Memory B cell (primary cell): ENCODE results near the gene TM9SF2.

Experiments used
- ATAC-seq: fragments of 150-1000 bp; cut with Tn5 transposase; 2 replicates; pipeline ENCODE4 v1.10.0; 2021; ENCODE audit warnings: low read depth, mild to moderate bottlenecking, moderate library complexity
- DNase-seq, 2 donors: peaks; one replicate each; pipeline ENCODE4 v3.0.0; 2022; ENCODE audit warnings: low spot score in 2 of 2
- H3K27ac Mint-ChIP-seq: one replicate; pipeline ENCODE4 v1.8.0; 2022; ENCODE audit warnings: mild to moderate bottlenecking, moderate library complexity, mixed read lengths
- H3K27me3 Mint-ChIP-seq: one replicate; pipeline ENCODE4 v1.8.0; 2022; ENCODE audit warnings: mixed read lengths
- H3K36me3 Mint-ChIP-seq: one replicate; pipeline ENCODE4 v1.8.0; 2022; ENCODE audit warnings: mild to moderate bottlenecking, mixed read lengths
- H3K4me1 Mint-ChIP-seq: one replicate; pipeline ENCODE4 v1.8.0; 2022; ENCODE audit warnings: mixed read lengths
- H3K4me3 Mint-ChIP-seq: one replicate; pipeline ENCODE4 v1.8.0; 2022; ENCODE audit warnings: mild to moderate bottlenecking, moderate library complexity, mixed read lengths
- H3K9me3 Mint-ChIP-seq: one replicate; pipeline ENCODE4 v1.8.0; 2022; ENCODE audit warnings: mixed read lengths

Gene TM9SF2

DNA sequence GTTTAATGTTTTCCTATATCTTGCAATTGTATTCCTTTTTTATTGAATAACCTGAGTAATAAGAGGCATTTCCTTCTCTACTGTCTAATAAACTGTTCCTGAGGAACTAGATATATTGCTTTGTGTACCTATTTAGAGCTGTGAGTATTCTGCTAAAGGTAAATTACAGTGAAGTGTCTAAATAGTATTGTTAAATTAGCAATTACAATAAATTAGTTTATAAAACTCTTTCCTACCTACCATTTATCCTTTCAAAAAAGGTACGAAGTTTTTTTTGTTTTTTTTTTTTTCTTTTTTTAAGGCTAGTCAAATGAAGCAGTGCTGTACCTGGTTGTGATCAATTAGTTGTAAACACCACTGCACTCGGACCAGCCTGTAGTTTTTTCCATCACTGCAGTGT is 34.8 kb downstream of the TM9SF2 start:
- DNase-seq = no peak
- Mint-ChIP-seq H3K4me3 (no peak overlapping the region), H3K36me3 (peaks cover 13% of the 10 kb centered on the region), H3K4me1 (peaks cover 7% of the 10 kb centered on the region), H3K9me3 (no peaks in the 10 kb centered on the region), H3K27ac (peak overlapping the region; percentile 79), H3K27me3 (no peaks in the 10 kb centered on the region)
- no peak for ATAC-seq

DNA sequence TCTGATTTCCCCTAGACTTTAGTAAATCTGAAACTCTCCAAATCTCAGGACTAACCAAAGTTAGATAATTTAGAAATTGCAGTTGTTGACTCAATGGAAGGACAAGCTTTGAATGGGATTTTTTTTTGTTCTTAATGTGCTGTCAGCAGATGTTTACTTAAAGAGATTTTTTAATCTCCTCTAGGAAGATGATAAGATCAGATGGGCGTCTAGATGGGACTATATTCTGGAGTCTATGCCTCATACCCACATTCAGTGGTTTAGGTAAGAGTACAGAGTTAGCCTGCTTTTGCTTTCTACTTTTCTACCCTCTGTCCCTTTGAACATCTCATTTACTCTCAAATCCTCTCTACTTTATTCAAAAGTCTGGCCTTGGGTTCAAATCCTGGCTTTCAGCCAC is 39.3 kb downstream of the TM9SF2 start:
- Mint-ChIP-seq H3K27ac (peak overlapping the region; percentile 91), H3K36me3 (peaks cover 21% of the 10 kb centered on the region), H3K4me3 (no peak overlapping the region), H3K9me3 (no peaks in the 10 kb centered on the region), H3K4me1 (peaks cover 25% of the 10 kb centered on the region), H3K27me3 (no peaks in the 10 kb centered on the region)
- DNase-seq (no peak), ATAC-seq (no peak)

DNA sequence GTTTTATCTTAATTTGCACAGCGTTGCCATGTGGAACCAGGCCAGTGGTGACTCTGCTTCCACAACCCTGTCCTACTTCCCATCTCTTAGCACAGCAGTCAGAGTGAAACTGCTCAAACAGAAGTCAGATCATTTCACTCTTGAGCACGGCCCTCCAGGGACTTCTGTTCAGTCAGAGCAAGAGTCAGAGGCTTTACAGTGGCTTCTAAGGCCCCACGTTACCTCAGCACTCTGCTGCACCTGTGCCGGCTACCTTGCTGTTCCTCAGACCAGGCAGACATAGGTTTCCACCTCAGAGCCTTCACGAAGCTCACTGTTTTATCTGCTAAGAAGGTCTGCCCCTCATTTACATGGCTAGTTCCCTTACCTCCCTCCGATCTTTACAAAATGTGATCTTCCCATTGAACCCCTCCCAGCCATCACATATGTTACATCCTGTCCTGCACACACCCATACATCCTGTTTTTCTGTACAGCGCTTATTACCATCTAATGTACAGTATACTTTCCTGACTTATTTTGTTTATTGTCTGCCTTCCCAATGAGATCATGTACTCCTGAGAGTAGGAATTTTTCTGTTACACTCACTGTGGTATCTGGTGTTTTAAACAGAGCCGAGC is 41.6 kb downstream of the TM9SF2 start:
- Mint-ChIP-seq H3K9me3 (no peaks in the 10 kb centered on the region), H3K4me1 (peaks cover 28% of the 10 kb centered on the region), H3K4me3 (peak overlapping the region; percentile 72), H3K36me3 (peaks cover 26% of the 10 kb centered on the region), H3K27me3 (no peaks in the 10 kb centered on the region), H3K27ac (peak overlapping the region; percentile 95)
- peak; percentile 59 to 83 for DNase-seq
- ATAC-seq = peak; percentile 95

DNA sequence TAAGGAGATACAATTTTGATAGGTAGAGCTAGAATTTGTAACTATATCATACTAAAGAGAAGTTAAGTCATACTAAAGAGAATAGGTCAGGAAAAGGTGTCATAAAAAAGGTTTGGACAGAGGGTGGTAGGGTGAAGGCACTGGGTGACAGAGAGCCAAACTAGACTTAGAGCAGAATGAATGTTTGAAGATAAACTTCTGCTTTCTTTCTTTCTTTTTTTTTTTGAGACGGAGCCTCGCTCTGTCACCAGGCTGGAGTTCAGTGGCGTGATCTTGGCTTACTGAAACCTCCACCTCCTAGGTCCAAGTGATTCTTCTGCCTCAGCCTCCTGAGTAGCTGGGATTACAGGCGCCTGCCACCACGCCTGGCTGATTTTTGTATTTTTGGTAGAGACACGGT is 44.1 kb downstream of the TM9SF2 start:
- peak; percentile 9 for ATAC-seq
- no peaks in the 10 kb centered on the region for H3K9me3 Mint-ChIP-seq
- H3K27ac Mint-ChIP-seq = peak overlapping the region; percentile 92
- peak in 1 of 2 donors; percentile 14 for DNase-seq
- peak overlapping the region; percentile 51 for H3K4me3 Mint-ChIP-seq
- peaks cover 38% of the 10 kb centered on the region for H3K4me1 Mint-ChIP-seq
- H3K27me3 Mint-ChIP-seq = no peaks in the 10 kb centered on the region
- H3K36me3 Mint-ChIP-seq = peaks cover 37% of the 10 kb centered on the region

DNA sequence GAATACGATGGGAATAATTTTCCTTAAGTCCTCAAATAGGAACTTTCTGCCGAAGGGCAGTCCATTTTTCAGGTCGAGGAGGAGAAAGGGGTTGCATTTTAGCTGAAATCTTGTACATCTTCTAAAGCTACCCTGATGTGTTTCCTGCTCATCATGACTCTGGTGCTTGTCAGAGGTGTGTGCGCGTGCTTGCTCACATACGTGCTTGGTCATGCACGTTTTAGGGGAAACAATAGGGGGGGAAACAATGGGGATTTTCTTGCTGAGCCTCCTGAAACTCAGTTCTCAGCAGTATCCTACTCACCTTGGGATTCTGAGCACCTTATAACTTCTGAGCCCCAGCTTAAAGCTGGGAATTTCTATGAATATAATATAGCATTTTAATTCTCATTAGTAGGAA is 44.7 kb downstream of the TM9SF2 start:
- no peak for DNase-seq
- Mint-ChIP-seq H3K4me1 (peaks cover 33% of the 10 kb centered on the region), H3K27me3 (no peaks in the 10 kb centered on the region), H3K9me3 (no peaks in the 10 kb centered on the region), H3K27ac (peak overlapping the region; percentile 92), H3K4me3 (peak overlapping the region; percentile 51), H3K36me3 (peaks cover 34% of the 10 kb centered on the region)
- ATAC-seq = peak; percentile 7

DNA sequence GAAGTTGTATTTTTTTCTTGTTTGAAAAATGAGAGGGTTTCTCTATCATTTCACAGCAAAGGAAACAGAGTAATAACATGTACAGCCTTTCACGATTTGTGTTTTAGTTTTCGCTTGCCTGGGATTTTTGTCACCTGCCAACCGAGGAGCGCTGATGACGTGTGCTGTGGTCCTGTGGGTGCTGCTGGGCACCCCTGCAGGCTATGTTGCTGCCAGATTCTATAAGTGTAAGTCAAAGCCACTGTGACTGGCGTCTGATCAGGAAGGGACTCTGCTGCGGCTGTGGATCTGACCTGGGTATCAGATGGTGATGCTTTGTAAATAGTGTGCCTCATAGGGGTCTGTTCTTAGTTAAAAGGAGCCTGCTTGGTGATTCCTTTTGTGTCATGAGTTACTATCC is 45.6 kb downstream of the TM9SF2 start:
- H3K9me3 Mint-ChIP-seq = no peaks in the 10 kb centered on the region
- H3K4me3 Mint-ChIP-seq = no peak overlapping the region
- peak overlapping the region; percentile 92 for H3K27ac Mint-ChIP-seq
- H3K36me3 Mint-ChIP-seq = peaks cover 37% of the 10 kb centered on the region
- DNase-seq (no peak), ATAC-seq (no peak)
- H3K27me3 Mint-ChIP-seq = no peaks in the 10 kb centered on the region
- peaks cover 38% of the 10 kb centered on the region for H3K4me1 Mint-ChIP-seq

DNA sequence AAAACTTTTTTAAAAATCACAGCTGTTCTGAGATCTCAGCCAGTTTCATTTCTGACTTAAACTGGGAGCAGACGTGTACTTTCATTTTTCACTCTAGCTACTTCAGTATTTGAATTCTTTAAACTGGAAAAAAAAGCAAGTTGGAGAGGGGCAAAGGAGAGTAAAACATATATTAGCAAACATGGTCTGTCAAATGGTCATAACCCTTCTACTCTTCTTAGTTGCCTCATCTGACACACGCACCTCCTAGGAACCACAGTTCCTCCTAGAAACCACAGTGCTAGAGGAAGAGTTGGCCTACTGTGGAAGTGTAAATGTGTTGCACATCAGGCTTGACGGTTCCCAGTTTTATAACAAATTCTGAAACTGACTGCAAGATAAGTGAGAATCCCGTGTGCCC is 47.2 kb downstream of the TM9SF2 start:
- Mint-ChIP-seq H3K4me3 (no peak overlapping the region), H3K27me3 (no peaks in the 10 kb centered on the region), H3K36me3 (peaks cover 39% of the 10 kb centered on the region), H3K4me1 (peaks cover 29% of the 10 kb centered on the region), H3K27ac (peak overlapping the region; percentile 83), H3K9me3 (no peaks in the 10 kb centered on the region)
- ATAC-seq (no peak), DNase-seq (no peak)

DNA sequence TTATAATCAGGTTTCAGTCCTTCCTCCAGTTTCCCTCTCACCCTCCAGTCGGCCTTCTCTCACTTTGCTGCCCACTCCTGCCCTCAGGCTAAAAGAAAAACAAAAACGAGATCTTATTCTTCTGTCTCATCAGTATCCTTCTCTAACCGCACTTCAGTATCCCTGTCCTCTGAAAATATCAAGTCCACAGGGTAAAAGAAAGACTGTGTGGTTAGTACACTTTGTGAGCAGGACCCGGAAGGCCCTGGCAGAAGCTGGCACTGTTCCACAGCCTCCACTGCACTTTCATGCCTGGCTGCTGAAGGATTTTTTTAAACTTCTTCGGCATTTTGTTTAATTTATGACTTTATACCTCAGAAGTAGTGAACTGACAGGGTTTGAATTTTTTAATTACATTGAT is 51.8 kb downstream of the TM9SF2 start:
- Mint-ChIP-seq H3K9me3 (no peaks in the 10 kb centered on the region), H3K27ac (no peak overlapping the region), H3K4me1 (peaks cover 18% of the 10 kb centered on the region), H3K27me3 (no peaks in the 10 kb centered on the region), H3K36me3 (peaks cover 46% of the 10 kb centered on the region), H3K4me3 (no peak overlapping the region)
- no peak for ATAC-seq
- DNase-seq = no peak

DNA sequence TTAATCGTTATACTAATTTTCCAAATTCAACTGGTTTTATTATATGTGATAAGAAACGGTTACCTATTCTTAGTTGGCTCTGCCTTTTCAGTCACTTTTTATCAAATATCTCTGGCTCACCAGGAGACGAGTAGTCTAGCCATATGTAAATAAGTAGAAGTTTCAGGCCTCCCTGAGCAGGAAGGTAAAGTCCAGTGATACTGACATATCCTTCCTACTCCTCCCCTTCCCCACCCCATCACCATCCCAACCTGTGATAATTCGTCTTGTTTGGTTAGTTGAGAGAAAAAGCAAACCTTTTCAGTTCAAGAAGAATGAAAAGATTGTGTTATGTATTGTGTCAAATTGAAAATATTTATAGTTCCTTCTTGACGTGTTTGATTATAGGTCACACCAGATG is 53.9 kb downstream of the TM9SF2 start:
- Mint-ChIP-seq H3K27ac (peak overlapping the region; percentile 55), H3K4me3 (no peak overlapping the region), H3K4me1 (peaks cover 10% of the 10 kb centered on the region), H3K9me3 (no peaks in the 10 kb centered on the region), H3K36me3 (peaks cover 42% of the 10 kb centered on the region), H3K27me3 (no peaks in the 10 kb centered on the region)
- DNase-seq = no peak
- ATAC-seq = no peak

DNA sequence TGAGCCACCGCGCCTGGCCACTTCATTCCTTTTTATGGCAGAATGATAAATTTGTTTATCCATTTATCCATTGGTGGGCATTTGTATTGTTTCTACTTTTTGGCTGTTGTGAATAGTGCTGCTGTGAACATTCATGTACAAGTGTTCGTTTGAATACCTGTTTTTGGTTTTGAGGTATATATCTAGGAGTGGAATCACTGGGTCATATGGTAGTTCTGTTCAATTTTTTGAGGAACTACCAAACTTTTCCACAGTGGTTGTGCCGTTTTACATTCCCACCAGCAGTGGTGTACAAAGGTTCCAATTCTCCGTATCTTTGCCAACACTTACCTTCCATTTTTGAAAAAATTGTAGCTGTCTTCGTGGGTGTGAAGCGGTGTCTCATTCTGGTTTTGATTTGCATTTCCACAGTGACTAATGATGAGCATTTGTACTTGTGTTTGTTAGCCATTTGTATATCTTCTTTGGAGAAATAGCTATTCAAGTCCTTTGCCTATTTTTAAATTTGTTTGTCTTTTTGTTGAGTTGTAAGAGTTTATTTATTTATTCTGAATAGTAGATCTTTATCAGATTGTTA is 55.7 kb downstream of the TM9SF2 start:
- H3K27ac Mint-ChIP-seq = peak overlapping the region; percentile 67

DNA sequence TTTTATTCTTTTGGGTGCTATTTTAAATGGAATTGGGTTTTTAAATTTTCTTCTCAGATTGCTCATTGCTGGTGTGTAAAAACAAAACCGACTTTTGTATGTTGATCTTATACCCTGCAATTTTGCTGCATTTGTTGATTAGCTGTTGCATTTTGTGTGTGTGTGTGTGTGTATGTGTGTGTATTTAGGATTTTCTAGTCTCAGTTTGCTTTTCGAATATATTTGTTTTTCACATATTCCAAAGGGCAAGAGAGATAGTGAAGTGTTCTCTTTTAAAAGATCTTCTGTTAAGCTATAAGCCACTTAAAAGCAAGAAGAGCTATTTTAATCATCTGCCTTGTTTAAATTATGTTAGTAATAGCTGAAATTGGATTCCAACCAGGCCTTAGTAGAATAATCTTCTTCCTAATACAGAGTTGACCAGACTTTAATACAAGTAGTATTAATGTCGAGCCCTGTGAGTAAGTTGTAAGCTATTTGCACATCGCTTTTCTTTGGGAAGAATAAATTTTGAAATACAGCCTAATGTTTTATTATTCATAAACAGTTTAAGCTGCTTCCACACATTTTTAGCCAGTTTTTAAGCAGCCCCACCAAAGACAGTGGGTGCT is 57.4 kb downstream of the TM9SF2 start:
- no peak for DNase-seq
- Mint-ChIP-seq H3K36me3 (peaks cover 31% of the 10 kb centered on the region), H3K27me3 (no peaks in the 10 kb centered on the region), H3K4me1 (peaks cover 3% of the 10 kb centered on the region), H3K4me3 (no peak overlapping the region), H3K9me3 (no peaks in the 10 kb centered on the region), H3K27ac (peak overlapping the region; percentile 65)
- no peak for ATAC-seq

More for the DNA sequence above, 55.7 kb downstream of the TM9SF2 start:
- Mint-ChIP-seq H3K36me3 (peaks cover 36% of the 10 kb centered on the region), H3K9me3 (no peaks in the 10 kb centered on the region), H3K27me3 (no peaks in the 10 kb centered on the region), H3K4me1 (peaks cover 5% of the 10 kb centered on the region), H3K4me3 (no peak overlapping the region)
- no peak for DNase-seq
- ATAC-seq = no peak

DNA sequence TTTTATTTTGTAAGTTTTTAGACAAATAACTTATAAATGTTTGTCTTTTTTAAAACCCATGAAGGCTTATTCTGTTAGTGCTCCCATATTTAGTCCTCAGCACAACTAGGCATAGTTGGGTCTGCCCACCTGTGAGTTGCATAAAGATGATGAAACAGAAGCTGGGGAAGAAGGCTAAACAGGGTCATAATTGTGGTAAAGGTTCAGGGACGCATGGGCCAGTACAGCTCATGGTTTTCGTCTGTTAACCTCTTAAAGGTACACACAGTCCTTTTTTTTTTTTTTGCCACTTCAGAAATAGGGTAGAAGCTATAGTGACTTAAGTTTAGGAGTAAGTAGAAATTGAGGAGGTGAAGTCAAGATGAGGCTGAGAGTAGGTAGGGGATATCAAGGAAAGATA is 58.3 kb downstream of the TM9SF2 start:
- peaks cover 3% of the 10 kb centered on the region for H3K4me1 Mint-ChIP-seq
- DNase-seq = no peak
- peaks cover 25% of the 10 kb centered on the region for H3K36me3 Mint-ChIP-seq
- H3K9me3 Mint-ChIP-seq = no peaks in the 10 kb centered on the region
- H3K27me3 Mint-ChIP-seq = no peaks in the 10 kb centered on the region
- no peak for ATAC-seq
- no peak overlapping the region for H3K4me3 Mint-ChIP-seq
- H3K27ac Mint-ChIP-seq = no peak overlapping the region

DNA sequence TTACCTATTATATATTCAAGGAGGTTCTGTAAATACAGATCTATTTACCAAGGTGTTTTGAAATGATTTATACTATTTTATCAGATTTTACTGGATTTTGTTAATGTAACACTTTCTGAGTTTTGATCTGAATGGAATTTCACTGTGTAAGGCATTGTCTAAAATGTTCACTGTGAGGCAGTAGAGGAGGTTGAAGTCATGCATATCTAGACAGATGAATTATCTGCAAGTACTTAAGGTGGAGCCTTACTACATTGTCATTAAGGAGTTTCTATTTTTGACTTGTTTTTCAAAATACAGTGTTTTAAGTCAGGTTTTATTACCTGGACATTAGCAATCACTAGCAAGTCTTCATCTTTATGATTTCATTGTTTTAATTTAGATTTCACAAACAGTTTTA is 62.1 kb downstream of the TM9SF2 start:
- Mint-ChIP-seq H3K27me3 (no peaks in the 10 kb centered on the region), H3K4me1 (peaks cover 7% of the 10 kb centered on the region), H3K9me3 (peaks cover 1% of the 10 kb centered on the region), H3K4me3 (no peak overlapping the region), H3K27ac (no peak overlapping the region), H3K36me3 (peaks cover 20% of the 10 kb centered on the region)
- ATAC-seq (no peak), DNase-seq (no peak)

DNA sequence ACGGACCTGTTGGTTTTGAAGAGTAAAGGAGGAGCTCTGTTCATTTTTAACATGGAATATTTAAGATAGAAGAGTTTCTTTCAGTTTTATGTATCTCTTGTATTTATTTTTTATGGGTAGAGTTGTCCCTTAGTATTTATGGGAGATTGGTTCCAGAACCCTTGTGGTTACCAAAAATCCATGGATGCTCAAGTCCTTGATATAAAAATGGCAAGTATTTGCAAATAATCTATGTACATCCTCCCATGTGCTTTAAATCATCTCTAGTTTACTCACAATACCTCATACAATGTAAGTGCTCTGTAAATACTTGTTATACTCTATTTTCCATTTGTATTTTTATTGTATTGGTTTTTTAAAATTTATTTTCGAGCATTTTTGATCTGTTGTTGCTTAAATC is 63.1 kb downstream of the TM9SF2 start:
- H3K9me3 Mint-ChIP-seq = peaks cover 1% of the 10 kb centered on the region
- ATAC-seq (no peak), DNase-seq (no peak)
- no peak overlapping the region for H3K4me3 Mint-ChIP-seq
- no peaks in the 10 kb centered on the region for H3K27me3 Mint-ChIP-seq
- peaks cover 7% of the 10 kb centered on the region for H3K4me1 Mint-ChIP-seq
- peaks cover 16% of the 10 kb centered on the region for H3K36me3 Mint-ChIP-seq
- no peak overlapping the region for H3K27ac Mint-ChIP-seq
